SK-N-MC (cell line): Measurements from ENCODE around the gene SP2.

Source experiments
- EZH2 ChIP-seq: fragments of 200-600 bp; sonication (generic); IDR thresholded peaks from one replicate; pipeline ENCODE4 v1.6.1; 2017; ENCODE audit warnings: antibody characterized with exemption
- FOXP2 ChIP-seq: optimal IDR thresholded peaks from 2 replicates; pipeline ENCODE3; 2011; ENCODE audit warnings: mild to moderate bottlenecking, moderate library complexity; ENCODE audit not compliant: insufficient read depth; ENCODE audit errors: extremely low read length, control extremely low read depth
- POLR2AphosphoS5 ChIP-seq: IDR thresholded peaks from 2 replicates; pipeline ENCODE4 v1.6.1; 2012; ENCODE audit warnings: mild to moderate bottlenecking, low read depth, low read length, borderline replicate concordance

- no peak for TF ChIP-seq EZH2
- TF ChIP-seq POLR2AphosphoS5 = no peak
- TF ChIP-seq FOXP2 = no peak
These were observed 68.8 kb downstream of the SP2 start for GRCh38 chr17:47964856-47965255.
